ENCODE data around the gene UPK3A. TPM values are rescaled to one million over a fixed set of nuclear protein-coding genes. Genes with fewer than 3 reads are reported as not detected.

UPK3A gene
- total RNA-seq, 1 donor from 2014 or later, result 0.29 TPM

- H3K4me1 Mint-ChIP-seq (ENCODE audit: unreplicated experiment), result peaks cover 13% of the 10 kb centered on the region
- no peaks in the 10 kb centered on the region for H3K9me3 Mint-ChIP-seq
- no peak overlapping the region for H3K4me3 Mint-ChIP-seq
- peak overlapping the region; percentile 48 for H3K27ac Mint-ChIP-seq
- H3K27me3 Mint-ChIP-seq, result no peaks in the 10 kb centered on the region
- no peak for DNase-seq (ENCODE audit: extremely low spot score, unreplicated experiment)
- TF ChIP-seq CTCF (conservative IDR thresholded peaks at IDR 0.05), result no peak
- no peaks in the 10 kb centered on the region for H3K36me3 Mint-ChIP-seq
These were observed 39.8 kb upstream of the UPK3A start for GRCh38 chr22:45244916-45245315.

GRCh38 chr22:45246060-45246985, 38.4 kb upstream of the UPK3A start:
- Mint-ChIP-seq H3K27ac (peak overlapping the region; percentile 90), H3K27me3 (no peaks in the 10 kb centered on the region), H3K36me3 (no peaks in the 10 kb centered on the region), H3K4me1 (ENCODE audit: unreplicated experiment) (peaks cover 13% of the 10 kb centered on the region), H3K4me3 (peak overlapping the region; percentile 60), H3K9me3 (no peaks in the 10 kb centered on the region)
- DNase-seq (ENCODE audit: extremely low spot score, unreplicated experiment), result no peak
- TF ChIP-seq CTCF (conservative IDR thresholded peaks at IDR 0.05), result no peak

DNA sequence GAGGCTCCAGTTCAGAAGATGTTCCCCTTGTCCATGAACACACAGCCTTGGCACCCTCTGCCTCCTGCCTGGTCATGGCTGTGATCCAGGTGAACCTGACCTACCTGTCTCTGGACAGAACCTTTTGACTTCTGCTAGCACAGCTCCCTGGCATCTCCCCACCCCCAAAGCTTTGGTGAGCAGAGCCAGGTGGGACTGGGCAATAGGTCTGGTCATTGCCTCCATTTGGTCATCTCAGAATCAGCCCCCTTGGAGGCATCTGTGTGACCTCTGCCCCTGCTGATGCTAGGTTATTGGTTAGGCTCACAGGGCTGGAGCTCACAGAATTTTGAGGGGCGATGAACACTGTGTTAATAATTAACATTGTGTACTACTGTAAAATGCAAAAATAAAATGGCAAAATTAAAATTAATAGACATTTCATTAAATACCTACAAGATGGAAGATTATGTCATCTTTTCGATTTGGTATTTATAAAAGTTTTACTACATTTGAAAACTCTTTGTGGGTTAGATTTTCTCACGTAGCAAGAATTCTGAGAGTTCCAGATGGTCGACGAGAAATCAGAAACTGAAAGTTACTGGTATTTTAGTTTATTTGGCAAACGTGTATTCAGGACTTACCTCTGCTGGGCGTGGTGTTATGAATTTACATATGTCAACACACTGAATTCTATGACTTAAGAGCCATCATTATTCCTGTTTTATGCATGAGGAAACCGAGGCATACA, 35.8 kb upstream of the UPK3A start:
- DNase-seq (ENCODE audit: extremely low spot score, unreplicated experiment), result no peak
- Mint-ChIP-seq H3K36me3 (no peaks in the 10 kb centered on the region), H3K27ac (no peak overlapping the region), H3K27me3 (no peaks in the 10 kb centered on the region), H3K4me1 (ENCODE audit: unreplicated experiment) (peaks cover 13% of the 10 kb centered on the region), H3K4me3 (no peak overlapping the region), H3K9me3 (no peaks in the 10 kb centered on the region)
- TF ChIP-seq CTCF (conservative IDR thresholded peaks at IDR 0.05), result no peak

GRCh38 chr22:45251825-45252224, 32.9 kb upstream of the UPK3A start:
- TF ChIP-seq CTCF (conservative IDR thresholded peaks at IDR 0.05), result no peak

DNA sequence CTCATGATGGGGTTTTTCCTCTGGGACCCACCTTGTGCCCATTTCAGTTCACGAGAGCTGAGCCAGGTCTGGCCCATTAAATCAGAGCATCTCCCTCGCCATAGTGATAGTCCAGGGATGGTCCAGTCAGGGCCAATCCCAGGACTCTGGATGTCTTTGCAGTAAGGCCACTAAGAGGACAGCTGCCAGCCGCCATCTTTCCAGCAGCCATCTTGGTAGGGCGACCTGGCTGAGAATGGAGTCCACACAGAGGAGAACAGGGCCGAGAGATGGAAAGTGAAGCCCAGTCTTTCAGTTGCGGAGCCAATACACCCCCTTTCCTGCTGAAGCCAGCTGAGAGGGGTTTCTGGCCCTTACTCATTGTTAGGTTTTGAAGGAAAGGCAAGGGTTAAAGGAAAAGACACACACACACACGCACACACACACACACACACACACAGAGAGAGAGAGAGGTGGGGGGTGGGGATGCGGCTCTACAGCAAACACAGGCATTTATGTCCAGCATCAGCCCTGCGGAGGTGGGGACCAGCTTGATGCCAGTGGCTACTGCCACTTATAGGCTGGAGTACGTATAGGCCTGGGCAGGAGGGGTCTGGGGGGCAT, 31.6 kb upstream of the UPK3A start:
- H3K27ac Mint-ChIP-seq, result no peak overlapping the region
- TF ChIP-seq CTCF (conservative IDR thresholded peaks at IDR 0.05), result no peak
- H3K4me3 Mint-ChIP-seq, result no peak overlapping the region
- no peaks in the 10 kb centered on the region for H3K36me3 Mint-ChIP-seq
- no peak for DNase-seq (ENCODE audit: extremely low spot score, unreplicated experiment)
- H3K4me1 Mint-ChIP-seq (ENCODE audit: unreplicated experiment), result no peaks in the 10 kb centered on the region
- no peaks in the 10 kb centered on the region for H3K9me3 Mint-ChIP-seq
- H3K27me3 Mint-ChIP-seq, result no peaks in the 10 kb centered on the region

More at GRCh38 chr22:45251825-45252224, 32.9 kb upstream of the UPK3A start:
- Mint-ChIP-seq H3K4me3 (no peak overlapping the region), H3K4me1 (ENCODE audit: unreplicated experiment) (no peaks in the 10 kb centered on the region), H3K9me3 (no peaks in the 10 kb centered on the region), H3K27me3 (no peaks in the 10 kb centered on the region), H3K36me3 (no peaks in the 10 kb centered on the region), H3K27ac (no peak overlapping the region)
- no peak for DNase-seq (ENCODE audit: extremely low spot score, unreplicated experiment)

Data from type B pancreatic cell (in vitro differentiated cells).